RKO (cell line): ENCODE data around the gene ZNF8.
"Not testable (repeated sequence)": the region's sequence is repeated elsewhere in the genome, so short reads cannot be mapped to it uniquely, and the experiment has no call there.

Source experiments
- DNase-seq: peaks from one replicate; pipeline ENCODE4 v3.0.0-alpha.2; 2016; ENCODE audit warnings: low spot score

Gene ZNF8

GRCh38 chr19:58278541-58279041 lies at the start of gene ZNF8:
Gene ZNF8, plus strand, starts transcription at chr19:58278955. Its CDS starts 127 bp downstream, at chr19:58279082.
- peak; percentile 94 for DNase-seq

- DNase-seq: peak; percentile 79
Observed at GRCh38 chr19:58229255-58229639, 49.5 kb upstream of the ZNF8 start.

GRCh38 chr19:58237324-58237723 lies 41.4 kb upstream of the ZNF8 start:
- no peak for DNase-seq

- DNase-seq: no peak
Observed at GRCh38 chr19:58243351-58243750, 35.4 kb upstream of the ZNF8 start.

GRCh38 chr19:58248886-58249285 lies 29.9 kb upstream of the ZNF8 start:
- DNase-seq: no peak

GRCh38 chr19:58252102-58252685 lies 26.6 kb upstream of the ZNF8 start:
- DNase-seq: no peak

- DNase-seq: not testable (repeated sequence)
Observed at GRCh38 chr19:58258259-58258658, 20.5 kb upstream of the ZNF8 start.

- no peak for DNase-seq
Observed at GRCh38 chr19:58261600-58261967, 17.2 kb upstream of the ZNF8 start.

- DNase-seq: no peak
Observed at GRCh38 chr19:58261968-58262921, 16.5 kb upstream of the ZNF8 start.

- no peak for DNase-seq
Observed at GRCh38 chr19:58262922-58263296, 15.8 kb upstream of the ZNF8 start.

- no peak for DNase-seq
Observed at GRCh38 chr19:58265100-58265499, 13.7 kb upstream of the ZNF8 start.

- no peak for DNase-seq
Observed at GRCh38 chr19:58268344-58268743, 10.4 kb upstream of the ZNF8 start.

GRCh38 chr19:58274771-58275201 lies 4.0 kb upstream of the ZNF8 start:
- peak; percentile 81 for DNase-seq

- no peak for DNase-seq
Observed at GRCh38 chr19:58275564-58275963, 3.2 kb upstream of the ZNF8 start.

- no peak for DNase-seq
Observed at GRCh38 chr19:58277197-58277596, 1.6 kb upstream of the ZNF8 start.

- no peak for DNase-seq
Observed at GRCh38 chr19:58277748-58278540, 811 bp upstream of the ZNF8 start.

GRCh38 chr19:58279042-58279924 lies 528 bp downstream of the ZNF8 start:
- DNase-seq: peak; percentile 60

GRCh38 chr19:58279925-58280316 lies 1.2 kb downstream of the ZNF8 start:
- DNase-seq: no peak

- no peak for DNase-seq
Observed at GRCh38 chr19:58284199-58284598, 5.4 kb downstream of the ZNF8 start.

- DNase-seq: no peak
Observed at GRCh38 chr19:58291943-58292342, 13.2 kb downstream of the ZNF8 start.

GRCh38 chr19:58294743-58295374 lies 16.1 kb downstream of the ZNF8 start:
- no peak for DNase-seq
